Measurements from ENCODE around the gene MIA. TPM values are rescaled to one million over a fixed set of nuclear protein-coding genes. Genes with fewer than 3 reads are reported as not detected.

The MIA gene
- total RNA-seq (2021): not detected in 2 replicates
- long read RNA-seq: 0 reads

DNA sequence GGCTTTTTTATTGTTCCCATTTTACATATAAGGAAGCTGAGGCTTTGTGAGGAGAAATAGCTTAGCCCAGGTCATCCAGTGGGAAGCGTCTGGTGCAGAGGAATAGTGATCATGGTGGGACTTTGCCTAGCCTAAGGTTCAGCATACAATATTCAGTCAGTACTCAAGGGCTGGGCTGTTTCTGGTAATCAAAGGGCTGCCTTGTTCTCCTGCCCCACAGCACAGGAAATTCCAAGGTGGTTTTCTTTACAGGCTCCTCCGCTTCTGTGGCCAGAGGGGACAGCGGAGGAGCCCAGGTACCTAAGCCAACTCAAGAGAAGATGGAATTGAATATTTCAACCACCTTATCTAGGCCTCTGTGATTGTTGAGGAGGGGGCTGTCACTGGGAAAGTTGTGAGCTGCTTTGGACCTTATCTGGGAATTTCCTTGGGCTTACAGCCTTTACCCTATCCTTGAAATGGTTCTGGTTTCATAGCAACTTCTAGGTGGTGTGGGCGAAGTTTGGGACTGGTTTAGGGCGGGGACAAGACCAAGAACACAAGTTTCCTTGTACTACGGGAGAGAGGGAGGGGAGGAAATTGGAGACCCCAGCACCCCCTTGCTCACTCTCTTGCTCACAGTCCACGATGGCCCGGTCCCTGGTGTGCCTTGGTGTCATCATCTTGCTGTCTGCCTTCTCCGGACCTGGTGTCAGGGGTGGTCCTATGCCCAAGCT lies at the start of gene MIA:
TSS of gene MIA (plus strand) at position 606 of the 716 bp plus-strand sequence. CDS start at position 628, 22 bp downstream.
- no peak within 1 kb of the TSS for H3K9ac ChIP-seq (ENCODE audit: extremely low read depth, insufficient read length, low read length)
- H3K9me3 ChIP-seq (ENCODE audit: control insufficient read depth, low read depth, low read length): no peaks in the 10 kb centered on the region
- no peak within 1 kb of the TSS for H3K23ac ChIP-seq (ENCODE audit: insufficient read length, low read depth, low read length)
- Mint-ChIP-seq H3K36me3 (ENCODE audit: insufficient read depth in 1 of 3, low read depth in 3 of 3) (peaks cover 0 to 6% (median 5%) of the 10 kb centered on the region in 3 experiments; a peak in 3 of 7 replicates), H3K27ac (peak within 1 kb of the TSS in 2 of 3 experiments; percentile 51 to 68; a peak in 1 of 7 replicates), H3K27me3 (ENCODE audit: low read depth) (no peaks in the 10 kb centered on the region), H3K4me1 (peaks cover 23 to 30% of the 10 kb centered on the region in 2 experiments), H3K9me3 (peaks cover 0 to 2% of the 10 kb centered on the region in 2 experiments; a peak in 4 of 5 replicates), H3K4me3 (peak within 1 kb of the TSS in 1 of 2 experiments; percentile 55; a peak in 1 of 5 replicates)
- H3T11ph ChIP-seq (ENCODE audit: low read length): no peak within 1 kb of the TSS
- H3K14ac ChIP-seq (ENCODE audit: insufficient read depth, low read length): 0 out of 2 replicates have a peak within 1 kb of the TSS, but pooled peaks have one; percentile 46
- no peak within 1 kb of the TSS for H2BK15ac ChIP-seq (ENCODE audit: low read depth, low read length)
- no peak within 1 kb of the TSS for H2BK5ac ChIP-seq (ENCODE audit: insufficient read length, low read length)
- 0 out of 2 replicates have a peak, but pooled peaks cover 2% of the 10 kb centered on the region for H3K4me1 ChIP-seq (ENCODE audit: insufficient read depth, low read length)
- no peaks in the 10 kb centered on the region for H4K20me1 ChIP-seq (ENCODE audit: control insufficient read depth, insufficient read depth, insufficient read length)
- WGBS (ENCODE audit: extremely low coverage, insufficient read length, low lambda C conversion rate): no CpG with 5 or more reads among the region's 9 CpGs
- no peak within 1 kb of the TSS for H3K4me2 ChIP-seq (ENCODE audit: insufficient read depth, insufficient read length, low read length)
- DNase-seq: no peak
- no peak within 1 kb of the TSS for H2BK12ac ChIP-seq (ENCODE audit: insufficient read length, low read depth, low read length)
- H3K4ac ChIP-seq (ENCODE audit: low read depth, low read length): no peak within 1 kb of the TSS
- H3K27ac ChIP-seq (ENCODE audit: insufficient read length, low read depth, low read length): no peak within 1 kb of the TSS
- no peak within 1 kb of the TSS for H2BK120ac ChIP-seq (ENCODE audit: low read depth, low read length, poor library complexity, severe bottlenecking)
- H3K23me2 ChIP-seq (ENCODE audit: insufficient read length, low read depth, low read length, poor library complexity, severe bottlenecking): peaks cover 4% of the 10 kb centered on the region
- no peak within 1 kb of the TSS for H3K56ac ChIP-seq (ENCODE audit: insufficient read length, low read depth, low read length)
- H2AFZ ChIP-seq (ENCODE audit: low read length): no peak within 1 kb of the TSS
- TF ChIP-seq, protein P1, sequence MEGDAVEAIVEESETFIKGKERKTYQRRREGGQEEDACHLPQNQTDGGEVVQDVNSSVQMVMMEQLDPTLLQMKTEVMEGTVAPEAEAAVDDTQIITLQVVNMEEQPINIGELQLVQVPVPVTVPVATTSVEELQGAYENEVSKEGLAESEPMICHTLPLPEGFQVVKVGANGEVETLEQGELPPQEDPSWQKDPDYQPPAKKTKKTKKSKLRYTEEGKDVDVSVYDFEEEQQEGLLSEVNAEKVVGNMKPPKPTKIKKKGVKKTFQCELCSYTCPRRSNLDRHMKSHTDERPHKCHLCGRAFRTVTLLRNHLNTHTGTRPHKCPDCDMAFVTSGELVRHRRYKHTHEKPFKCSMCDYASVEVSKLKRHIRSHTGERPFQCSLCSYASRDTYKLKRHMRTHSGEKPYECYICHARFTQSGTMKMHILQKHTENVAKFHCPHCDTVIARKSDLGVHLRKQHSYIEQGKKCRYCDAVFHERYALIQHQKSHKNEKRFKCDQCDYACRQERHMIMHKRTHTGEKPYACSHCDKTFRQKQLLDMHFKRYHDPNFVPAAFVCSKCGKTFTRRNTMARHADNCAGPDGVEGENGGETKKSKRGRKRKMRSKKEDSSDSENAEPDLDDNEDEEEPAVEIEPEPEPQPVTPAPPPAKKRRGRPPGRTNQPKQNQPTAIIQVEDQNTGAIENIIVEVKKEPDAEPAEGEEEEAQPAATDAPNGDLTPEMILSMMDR (conservative IDR thresholded peaks at IDR 0.05): no peak
- no peak within 1 kb of the TSS for H4K8ac ChIP-seq (replicated peaks; ENCODE audit: insufficient read length, low read depth, low read length)
- H3K79me1 ChIP-seq (ENCODE audit: insufficient read depth, low read depth, low read length, poor library complexity, severe bottlenecking): no peaks in the 10 kb centered on the region
- no peak within 1 kb of the TSS for H4K91ac ChIP-seq (ENCODE audit: insufficient read length, low read depth, low read length)
- peak within 1 kb of the TSS; percentile 57 for H4K5ac ChIP-seq (ENCODE audit: insufficient read length, low read depth, low read length)
- no peak within 1 kb of the TSS for H2AK5ac ChIP-seq (ENCODE audit: insufficient read length, low read length)
- no peaks in the 10 kb centered on the region for H3K79me2 ChIP-seq (ENCODE audit: insufficient read depth, low read length)
- no peak within 1 kb of the TSS for H3K18ac ChIP-seq (ENCODE audit: insufficient read length, low read depth, low read length)
- no peak within 1 kb of the TSS for H2BK20ac ChIP-seq (ENCODE audit: low read depth, low read length, poor library complexity, severe bottlenecking)
- no peaks in the 10 kb centered on the region for H3K27me3 ChIP-seq (ENCODE audit: insufficient read depth, low read length)
